ENCODE data around the gene RBM23.

DNA sequence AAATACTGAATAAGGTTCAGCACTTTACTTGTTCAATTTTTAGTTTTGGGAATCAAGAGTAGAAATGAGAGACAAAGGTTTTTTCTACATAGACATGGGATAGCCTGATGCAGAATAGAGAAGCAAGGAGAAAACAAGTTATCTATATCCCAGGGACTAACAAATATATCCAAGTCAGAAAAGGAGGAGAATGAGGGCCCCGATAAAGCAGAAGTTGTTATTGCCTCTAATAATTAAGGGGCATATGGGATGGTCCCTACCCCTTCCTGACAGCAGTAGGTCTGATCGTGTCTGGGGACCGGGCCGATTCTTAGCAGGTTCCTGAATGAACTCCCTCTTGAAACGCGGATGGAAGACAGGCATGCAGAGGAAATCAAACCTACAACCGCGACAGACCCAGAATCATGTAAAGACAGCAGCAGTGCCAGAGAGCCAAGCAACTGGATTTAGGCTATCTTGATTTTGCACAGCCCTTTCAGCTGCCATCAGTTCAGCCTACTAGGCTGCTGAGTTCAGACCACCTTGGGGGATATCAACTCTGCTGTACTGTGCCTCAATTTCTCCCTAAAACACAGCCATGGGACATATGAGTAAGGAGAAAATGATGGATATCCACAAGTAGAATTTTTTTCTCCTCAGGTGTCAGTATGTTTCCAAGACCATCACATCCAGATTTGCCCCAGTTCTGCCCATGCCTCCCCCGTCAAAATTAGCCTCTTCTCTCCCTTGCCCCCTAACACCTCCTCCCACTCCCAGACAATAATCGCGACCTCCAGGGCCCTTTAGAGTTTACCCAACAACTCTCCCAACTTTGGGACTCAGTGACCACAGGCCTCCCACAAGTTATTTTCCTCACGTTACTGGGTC lies 9.5 kb upstream of the RBM23 start:
- TF ChIP-seq CTCF (IDR thresholded peaks at IDR 0.05), result no peak
- no peak for TF ChIP-seq POLR2A (IDR thresholded peaks at IDR 0.05)

All from testis (tissue), 2 donors.